Transverse colon (tissue), 3 donors: ENCODE measurements around the gene OTUD3.

Experiments
- EP300 ChIP-seq: sonication (generic); formaldehyde crosslinking; IDR thresholded peaks from one replicate; pipeline ENCODE4 v1.6.1; 2017; ENCODE audit warnings: antibody characterized with exemption, low read depth
- POLR2A ChIP-seq: fragments of 450-650 bp; IDR thresholded peaks from one replicate; pipeline ENCODE4 v1.6.1; 2016; ENCODE audit warnings: antibody characterized with exemption, mild to moderate bottlenecking, moderate library complexity
- TF ChIP-seq, protein P1 (sequence below), 5 experiments: fragments of 200-600 bp in 3 of 5; fragments of 450-650 bp in 2 of 5; sonication (generic) in 3 of 5; IDR thresholded peaks; 1 replicate in 2 of 5; 2 replicates in 3 of 5; pipeline ENCODE4 v1.5.1; 2016 to 2017; ENCODE audit warnings: antibody characterized with exemption in 5 of 5, inconsistent platforms in 3 of 5, mild to moderate bottlenecking in 2 of 5, moderate library complexity in 1 of 5

DNA sequence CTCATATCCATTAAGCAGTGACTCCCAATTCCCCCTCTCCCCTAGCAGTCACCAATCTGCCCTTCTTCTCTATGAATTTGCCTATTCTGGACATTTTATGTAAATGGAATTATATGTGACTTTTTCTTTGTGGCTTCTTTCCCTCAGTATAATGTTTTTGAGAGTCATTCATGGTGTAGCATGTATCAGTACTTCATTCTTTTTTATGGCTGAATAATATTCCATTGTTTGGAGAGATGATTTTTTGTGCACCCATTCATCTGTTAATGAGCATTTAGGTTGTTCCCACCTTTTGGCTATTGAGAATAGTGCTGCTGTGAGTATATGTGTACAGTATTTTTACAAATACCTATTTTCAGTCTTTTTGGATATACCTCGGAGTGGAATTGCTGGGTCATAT lies 19.5 kb downstream of the OTUD3 start:
- TF ChIP-seq, protein P1, sequence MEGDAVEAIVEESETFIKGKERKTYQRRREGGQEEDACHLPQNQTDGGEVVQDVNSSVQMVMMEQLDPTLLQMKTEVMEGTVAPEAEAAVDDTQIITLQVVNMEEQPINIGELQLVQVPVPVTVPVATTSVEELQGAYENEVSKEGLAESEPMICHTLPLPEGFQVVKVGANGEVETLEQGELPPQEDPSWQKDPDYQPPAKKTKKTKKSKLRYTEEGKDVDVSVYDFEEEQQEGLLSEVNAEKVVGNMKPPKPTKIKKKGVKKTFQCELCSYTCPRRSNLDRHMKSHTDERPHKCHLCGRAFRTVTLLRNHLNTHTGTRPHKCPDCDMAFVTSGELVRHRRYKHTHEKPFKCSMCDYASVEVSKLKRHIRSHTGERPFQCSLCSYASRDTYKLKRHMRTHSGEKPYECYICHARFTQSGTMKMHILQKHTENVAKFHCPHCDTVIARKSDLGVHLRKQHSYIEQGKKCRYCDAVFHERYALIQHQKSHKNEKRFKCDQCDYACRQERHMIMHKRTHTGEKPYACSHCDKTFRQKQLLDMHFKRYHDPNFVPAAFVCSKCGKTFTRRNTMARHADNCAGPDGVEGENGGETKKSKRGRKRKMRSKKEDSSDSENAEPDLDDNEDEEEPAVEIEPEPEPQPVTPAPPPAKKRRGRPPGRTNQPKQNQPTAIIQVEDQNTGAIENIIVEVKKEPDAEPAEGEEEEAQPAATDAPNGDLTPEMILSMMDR (IDR thresholded peaks at IDR 0.05): no peak
- TF ChIP-seq POLR2A (no peak), EP300 (no peak)
